ENCODE data around the gene CDH15. TPM values are rescaled to one million over a fixed set of nuclear protein-coding genes. Genes with fewer than 3 reads are reported as not detected.
A peak's percentile ranks its signal among the peaks of the same experiment; 100 is the strongest.

The CDH15 gene
- total and polyA plus RNA-seq, 2 of the 13 experiments (the other 11 are each of a cell fraction or from before 2014, with no cell fraction given) = 0.74 to 2.2 TPM

DNA sequence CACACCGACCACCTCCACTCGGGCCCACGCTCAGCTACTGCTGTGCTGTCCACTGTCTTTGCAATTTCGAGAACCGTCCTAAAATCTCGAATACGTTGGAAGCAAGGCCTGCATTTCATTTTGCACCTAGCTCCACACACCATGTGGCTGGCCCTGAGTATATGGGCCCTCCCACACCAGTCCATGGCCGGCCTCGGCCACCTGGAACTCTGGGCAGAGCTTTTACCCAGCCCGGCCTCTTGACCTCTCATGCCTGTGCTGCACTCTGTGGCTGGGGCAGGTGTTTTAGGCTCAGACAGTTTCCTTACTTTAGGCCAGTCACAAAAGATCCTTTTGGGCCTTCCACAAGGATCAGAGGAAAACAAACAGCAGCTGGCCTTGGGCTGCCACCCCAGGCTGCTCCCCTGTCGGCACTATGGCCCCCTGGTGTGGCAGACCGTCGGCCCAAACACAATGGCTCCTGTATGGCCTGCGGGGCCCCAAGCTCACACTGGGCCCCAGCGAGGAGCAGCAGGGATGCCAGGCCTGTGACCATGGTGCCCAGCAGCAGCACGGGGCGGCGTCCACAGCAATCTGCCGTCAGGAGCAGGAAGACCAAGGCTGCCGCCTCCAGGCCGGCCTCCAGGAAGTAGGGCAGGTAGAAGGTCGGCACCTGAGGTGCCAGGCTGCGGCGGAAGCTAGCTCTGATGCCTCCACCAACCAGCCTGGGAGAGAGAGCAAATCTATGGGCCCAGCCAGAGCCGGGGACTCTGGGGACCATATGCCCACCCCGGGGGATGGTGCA is 26.3 kb downstream of the CDH15 start (continued):
- no peak for TF ChIP-seq ZNF20 (CRISPR knock-in tag; IDR thresholded peaks at IDR 0.05)
- peak; percentile 70; the same call in 1 of the 2 replicates for TF ChIP-seq ZNF879 (CRISPR knock-in tag; IDR thresholded peaks at IDR 0.05)
- TF ChIP-seq ZNF761 (CRISPR knock-in tag; conservative IDR thresholded peaks at IDR 0.05) = peak; percentile 54; the same call in 1 of the 2 replicates
- peak; percentile 63; the same call in 1 of the 2 replicates for TF ChIP-seq ZNF264 (CRISPR knock-in tag; IDR thresholded peaks at IDR 0.05)
- TF ChIP-seq CHCHD3 (CRISPR knock-in tag; IDR thresholded peaks at IDR 0.05) = no peak
- TF ChIP-seq RFX3 (CRISPR knock-in tag; IDR thresholded peaks at IDR 0.05) = no peak
- TF ChIP-seq MYNN (CRISPR knock-in tag; IDR thresholded peaks at IDR 0.05; ENCODE audit: low read depth) = no peak
- 0 out of 2 replicates have a peak, but pooled peaks have one; percentile 20 for TF ChIP-seq ZSCAN22 (CRISPR knock-in tag; IDR thresholded peaks at IDR 0.05)
- TF ChIP-seq E2F2 (CRISPR knock-in tag; IDR thresholded peaks at IDR 0.05; ENCODE audit: borderline replicate concordance) = no peak
- TF ChIP-seq NFE2L1 (CRISPR knock-in tag; IDR thresholded peaks at IDR 0.05; ENCODE audit: borderline replicate concordance) = no peak
- TF ChIP-seq ZNF746 (CRISPR knock-in tag; IDR thresholded peaks at IDR 0.05) = peak; percentile 61; the same call in 1 of the 2 replicates
- TF ChIP-seq SOX6 (IDR thresholded peaks at IDR 0.05) = no peak
- peak; percentile 99 for TF ChIP-seq SOX6 (CRISPR knock-in tag; IDR thresholded peaks at IDR 0.05)
- TF ChIP-seq STAG1 (CRISPR knock-in tag; IDR thresholded peaks at IDR 0.05) = no peak; the same call in 1 of the 2 replicates
- TF ChIP-seq RELA (CRISPR knock-in tag; IDR thresholded peaks at IDR 0.05) = no peak
- TF ChIP-seq HOXA7 (CRISPR knock-in tag; IDR thresholded peaks at IDR 0.05) = no peak
- peak; percentile 72 for TF ChIP-seq RBM39 (IDR thresholded peaks at IDR 0.05; ENCODE audit: low read depth, low read length, poor library complexity, severe bottlenecking)
- TF ChIP-seq, protein P1, sequence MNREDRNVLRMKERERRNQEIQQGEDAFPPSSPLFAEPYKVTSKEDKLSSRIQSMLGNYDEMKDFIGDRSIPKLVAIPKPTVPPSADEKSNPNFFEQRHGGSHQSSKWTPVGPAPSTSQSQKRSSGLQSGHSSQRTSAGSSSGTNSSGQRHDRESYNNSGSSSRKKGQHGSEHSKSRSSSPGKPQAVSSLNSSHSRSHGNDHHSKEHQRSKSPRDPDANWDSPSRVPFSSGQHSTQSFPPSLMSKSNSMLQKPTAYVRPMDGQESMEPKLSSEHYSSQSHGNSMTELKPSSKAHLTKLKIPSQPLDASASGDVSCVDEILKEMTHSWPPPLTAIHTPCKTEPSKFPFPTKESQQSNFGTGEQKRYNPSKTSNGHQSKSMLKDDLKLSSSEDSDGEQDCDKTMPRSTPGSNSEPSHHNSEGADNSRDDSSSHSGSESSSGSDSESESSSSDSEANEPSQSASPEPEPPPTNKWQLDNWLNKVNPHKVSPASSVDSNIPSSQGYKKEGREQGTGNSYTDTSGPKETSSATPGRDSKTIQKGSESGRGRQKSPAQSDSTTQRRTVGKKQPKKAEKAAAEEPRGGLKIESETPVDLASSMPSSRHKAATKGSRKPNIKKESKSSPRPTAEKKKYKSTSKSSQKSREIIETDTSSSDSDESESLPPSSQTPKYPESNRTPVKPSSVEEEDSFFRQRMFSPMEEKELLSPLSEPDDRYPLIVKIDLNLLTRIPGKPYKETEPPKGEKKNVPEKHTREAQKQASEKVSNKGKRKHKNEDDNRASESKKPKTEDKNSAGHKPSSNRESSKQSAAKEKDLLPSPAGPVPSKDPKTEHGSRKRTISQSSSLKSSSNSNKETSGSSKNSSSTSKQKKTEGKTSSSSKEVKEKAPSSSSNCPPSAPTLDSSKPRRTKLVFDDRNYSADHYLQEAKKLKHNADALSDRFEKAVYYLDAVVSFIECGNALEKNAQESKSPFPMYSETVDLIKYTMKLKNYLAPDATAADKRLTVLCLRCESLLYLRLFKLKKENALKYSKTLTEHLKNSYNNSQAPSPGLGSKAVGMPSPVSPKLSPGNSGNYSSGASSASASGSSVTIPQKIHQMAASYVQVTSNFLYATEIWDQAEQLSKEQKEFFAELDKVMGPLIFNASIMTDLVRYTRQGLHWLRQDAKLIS (CRISPR knock-in tag; IDR thresholded peaks at IDR 0.05) = 0 out of 2 replicates have a peak, but pooled peaks have one; percentile 78
- TF ChIP-seq ARID5B (CRISPR knock-in tag; IDR thresholded peaks at IDR 0.05) = peak; percentile 83
- TF ChIP-seq ZBTB7B (CRISPR knock-in tag; IDR thresholded peaks at IDR 0.05) = peak; percentile 96
- TF ChIP-seq KMT2B (CRISPR knock-in tag; IDR thresholded peaks at IDR 0.05) = no peak; the same call in 1 of the 2 replicates
